Pancreas (tissue), 10 donors: ENCODE data around the gene RIMBP2. TPM values are rescaled to one million over a fixed set of nuclear protein-coding genes. Genes with fewer than 3 reads are reported as not detected.

Experiments
- ATAC-seq, 4 donors: fragments of 200-7000 bp; cut with Tn5 transposase; one replicate each; pipeline versions ENCODE4 v1.8.0 to v1.9.1; 2020; ENCODE audit warnings: mild to moderate bottlenecking in 4 of 4, moderate library complexity in 4 of 4
- DNase-seq, 6 donors: peaks; one replicate each; pipeline ENCODE4 v3.0.0-alpha.2; 2020
- FAIRE-seq: peaks from 2 replicates; lab custom pipeline; 2012; peaks lifted over from hg19 to GRCh38; lab: Jason Lieb, UNC
- H3K27ac ChIP-seq, 4 donors: fragments of 200-600 bp; sonication (generic); 1 replicate in 3 of 4; 2 replicates in 1 of 4; pipeline versions ENCODE4 v1.5.0 to v1.8.0; 2020
- H3K27me3 ChIP-seq, 4 donors: fragments of 200-600 bp; one replicate each; pipeline ENCODE4 v1.8.0; 2021
- H3K36me3 ChIP-seq, 3 donors: fragments of 200-600 bp; sonication (generic) in 1 of 3; one replicate each; pipeline versions ENCODE4 v1.5.0 to v1.8.0; 2020 to 2021
- H3K4me1 ChIP-seq, 3 donors: fragments of 200-600 bp; one replicate each; pipeline ENCODE4 v1.8.0; 2021
- H3K4me3 ChIP-seq, 4 donors: fragments of 200-600 bp; sonication (generic) in 2 of 4; one replicate each; pipeline versions ENCODE4 v1.5.0 to v1.8.0; 2020 to 2021
- H3K9me3 ChIP-seq, 4 donors: fragments of 200-600 bp; one replicate each; pipeline ENCODE4 v1.8.0; 2021
- WGBS, 2 donors: extraction: QIAGEN DNeasy Blood & Tissue Kit; methylation state at CpG; one replicate each; pipeline ENCODE4 v1.1.7; 2013; 5-methylcytosine and 5-hydroxymethylcytosine counted together
- intact Hi-C, 3 donors: fragments of 100-400 bp; cut with DNase I; formaldehyde crosslinking; loops; one replicate each; pipeline versions ENCODE4 v1.11.1 to v1.14.2; 2022
- polyA plus RNA-seq, 2 donors: library from polyadenylated mRNA; stranded (reverse); fragments of 200-250 nt; gene quantifications; one replicate each; pipeline ENCODE4 v1.2.3, GENCODE V29; 2013
- total RNA-seq, 6 donors: library from RNA; stranded (reverse); fragmentation: NEBNext Ultra II Directional in 4 of 6; extraction: Animal tissue kit (Norgen Biotek cat#: 25700) in 4 of 6; gene quantifications; one replicate each; pipeline versions ENCODE4 v1.2.1 to v1.2.4, GENCODE V29; 2021 to 2023
- TF ChIP-seq, protein P1 (sequence below), 4 donors: fragments of 200-600 bp; sonication (generic) in 3 of 4; IDR thresholded peaks; one replicate each; pipeline versions ENCODE4 v1.5.0 to v1.8.0; 2021; ENCODE audit warnings: antibody characterized with exemption in 4 of 4
- donor health status: healthy with polysubstance abuse.
- donor health status: DM: no; HTN: no; CAD: no; lungs with moderate emphysema.
- donor health status: DM: no; HTN: no; CAD: no.
- donor health status: control.
- donor health status: control.
- donor health status: Bipolar disorder and iron deficiency.
- donor health status: DM: yes; HTN: yes; CAD: no.
- donor health status: DM: no; HTN: no; CAD: no.
- donor health status: DM: no; HTN: no; CAD: no.
- donor health status: DM: yes; HTN: yes; CAD: no.

Gene RIMBP2
- total and polyA plus RNA-seq, 8 donors: 1.6 to 14.9 (median 3.9) TPM

DNA sequence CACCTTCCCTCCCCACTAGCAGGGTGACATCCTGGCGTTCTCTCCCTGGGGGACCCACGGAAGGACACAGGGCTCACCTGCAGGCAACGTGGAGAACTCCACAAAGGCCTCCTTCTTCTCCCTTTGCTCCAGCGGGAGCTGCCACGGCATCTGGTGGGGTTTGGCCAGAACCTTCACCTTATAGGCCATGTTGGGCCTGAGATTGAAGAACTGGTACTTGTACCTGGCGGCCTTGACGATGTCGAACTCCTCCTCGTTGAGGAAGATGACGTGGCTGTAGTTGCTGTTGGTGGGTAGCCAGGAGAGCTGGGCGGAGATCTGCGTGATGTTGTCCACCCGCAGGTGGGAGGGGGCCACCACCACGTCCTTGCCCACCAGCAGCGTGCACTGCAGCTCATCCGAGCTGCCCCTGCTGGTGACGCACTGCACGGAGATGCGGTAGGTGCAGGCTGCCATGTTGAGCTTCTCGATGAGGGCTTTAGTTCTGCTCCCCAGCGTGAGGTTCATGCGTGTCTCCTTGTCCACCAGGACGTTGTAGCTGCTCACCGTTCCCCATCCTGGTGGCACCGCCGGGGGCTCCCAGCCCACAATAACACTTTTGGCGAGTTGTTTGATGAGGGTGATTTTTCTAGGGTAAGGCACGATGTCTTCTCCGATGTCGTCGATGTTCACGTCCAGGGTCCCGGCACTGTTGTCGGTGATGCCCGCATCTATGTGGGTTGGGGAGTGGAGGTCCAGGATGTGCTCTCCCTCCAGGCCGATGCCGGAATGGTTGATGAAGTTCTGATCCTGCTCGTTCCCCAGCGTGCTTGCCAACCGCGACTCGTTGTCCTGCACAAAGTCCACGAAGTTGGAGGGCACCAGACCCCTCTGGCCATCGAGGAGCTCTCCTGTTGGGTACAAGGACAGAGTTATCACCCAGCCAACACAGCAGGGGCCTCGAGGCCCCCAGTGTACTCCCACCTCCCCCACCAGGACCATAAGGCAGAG is 274.0 kb downstream of the RIMBP2 start:
- 77 to 85% methylated on average over 45 of the region's 45 CpGs for WGBS, 2 donors
- DNase-seq: peak in 1 of 6 donors; percentile 26
- Histone ChIP-seq H3K4me3 (no peak overlapping the region), H3K27ac (no peak overlapping the region), H3K9me3 (no peaks in the 10 kb centered on the region), H3K27me3 (no peaks in the 10 kb centered on the region), H3K36me3 (no peaks in the 10 kb centered on the region), H3K4me1 (no peaks in the 10 kb centered on the region)
- TF ChIP-seq, protein P1, sequence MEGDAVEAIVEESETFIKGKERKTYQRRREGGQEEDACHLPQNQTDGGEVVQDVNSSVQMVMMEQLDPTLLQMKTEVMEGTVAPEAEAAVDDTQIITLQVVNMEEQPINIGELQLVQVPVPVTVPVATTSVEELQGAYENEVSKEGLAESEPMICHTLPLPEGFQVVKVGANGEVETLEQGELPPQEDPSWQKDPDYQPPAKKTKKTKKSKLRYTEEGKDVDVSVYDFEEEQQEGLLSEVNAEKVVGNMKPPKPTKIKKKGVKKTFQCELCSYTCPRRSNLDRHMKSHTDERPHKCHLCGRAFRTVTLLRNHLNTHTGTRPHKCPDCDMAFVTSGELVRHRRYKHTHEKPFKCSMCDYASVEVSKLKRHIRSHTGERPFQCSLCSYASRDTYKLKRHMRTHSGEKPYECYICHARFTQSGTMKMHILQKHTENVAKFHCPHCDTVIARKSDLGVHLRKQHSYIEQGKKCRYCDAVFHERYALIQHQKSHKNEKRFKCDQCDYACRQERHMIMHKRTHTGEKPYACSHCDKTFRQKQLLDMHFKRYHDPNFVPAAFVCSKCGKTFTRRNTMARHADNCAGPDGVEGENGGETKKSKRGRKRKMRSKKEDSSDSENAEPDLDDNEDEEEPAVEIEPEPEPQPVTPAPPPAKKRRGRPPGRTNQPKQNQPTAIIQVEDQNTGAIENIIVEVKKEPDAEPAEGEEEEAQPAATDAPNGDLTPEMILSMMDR (IDR thresholded peaks at IDR 0.05): no peak
- no peak for FAIRE-seq
- intact Hi-C loops: no loop called here
- no peak for ATAC-seq

DNA sequence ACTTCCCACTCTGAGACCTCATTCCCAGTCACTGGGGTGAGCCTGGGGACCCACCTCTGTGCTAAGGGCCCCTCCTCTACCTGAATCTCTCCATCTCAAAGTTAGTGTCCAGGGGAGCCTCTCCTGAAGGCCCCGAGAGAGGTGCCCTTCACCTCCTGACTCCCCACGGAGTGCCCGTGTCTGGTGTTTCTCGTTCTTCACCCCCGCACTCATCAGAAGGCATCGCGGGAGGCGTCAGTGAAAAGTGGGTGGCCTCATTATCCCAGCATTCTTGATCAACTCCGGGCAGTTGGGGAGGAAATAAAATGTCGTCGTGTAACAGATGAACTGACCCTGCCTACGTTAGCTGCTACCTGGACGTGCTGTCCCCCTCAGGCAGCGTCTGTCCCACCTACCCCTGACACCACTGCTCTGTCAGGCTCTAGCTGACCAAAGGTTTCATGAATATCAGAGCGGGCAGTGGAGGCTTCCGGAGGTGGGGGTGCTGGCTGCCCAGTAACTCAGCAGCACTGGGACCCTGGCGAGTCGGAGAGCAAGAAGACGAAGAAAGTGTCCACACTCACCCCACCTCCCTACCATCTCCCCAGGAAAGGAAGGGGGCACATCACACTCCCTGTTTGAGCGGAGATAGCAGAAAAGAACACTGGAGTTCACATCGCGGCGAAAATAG is 275.6 kb downstream of the RIMBP2 start:
- intact Hi-C loops: no loop called here
- Histone ChIP-seq H3K4me1 (no peaks in the 10 kb centered on the region), H3K27ac (no peak overlapping the region), H3K27me3 (no peaks in the 10 kb centered on the region), H3K9me3 (no peaks in the 10 kb centered on the region), H3K4me3 (no peak overlapping the region), H3K36me3 (no peaks in the 10 kb centered on the region)
- TF ChIP-seq, protein P1 (IDR thresholded peaks at IDR 0.05): no peak
- ATAC-seq (no peak), FAIRE-seq (no peak), DNase-seq (peak in 1 of 6 donors; percentile 21)
- WGBS, 2 donors: 81 to 85% methylated on average over 23 of the region's 23 CpGs

DNA sequence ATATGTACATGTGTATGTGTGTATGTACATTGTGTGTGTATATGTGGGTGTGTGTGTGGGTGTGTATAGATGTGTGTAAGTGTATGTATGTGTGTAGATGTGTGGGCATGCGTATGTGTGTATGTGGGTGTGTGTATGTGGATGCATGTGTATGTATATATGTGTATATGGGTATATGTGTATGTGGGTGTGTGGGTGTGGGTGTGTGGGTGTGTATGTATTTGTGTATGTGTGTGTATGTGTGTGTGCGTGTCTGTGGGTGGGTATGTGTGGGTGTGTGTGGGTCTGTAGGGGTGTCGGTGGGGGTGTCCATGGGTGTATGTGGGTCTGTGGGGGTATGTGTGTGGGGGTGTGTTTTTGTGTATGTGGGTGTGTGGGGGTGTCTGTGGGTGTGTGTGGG is 276.8 kb downstream of the RIMBP2 start:
- Histone ChIP-seq H3K27ac (no peak overlapping the region), H3K27me3 (no peaks in the 10 kb centered on the region), H3K9me3 (no peaks in the 10 kb centered on the region), H3K36me3 (no peaks in the 10 kb centered on the region), H3K4me1 (no peaks in the 10 kb centered on the region), H3K4me3 (no peak overlapping the region)
- intact Hi-C loops: no loop called here
- DNase-seq (no peak), ATAC-seq (no peak), FAIRE-seq (no peak)
- 76 to 85% methylated on average over 3 of the region's 3 CpGs for WGBS, 2 donors
- TF ChIP-seq, protein P1 (IDR thresholded peaks at IDR 0.05): no peak

DNA sequence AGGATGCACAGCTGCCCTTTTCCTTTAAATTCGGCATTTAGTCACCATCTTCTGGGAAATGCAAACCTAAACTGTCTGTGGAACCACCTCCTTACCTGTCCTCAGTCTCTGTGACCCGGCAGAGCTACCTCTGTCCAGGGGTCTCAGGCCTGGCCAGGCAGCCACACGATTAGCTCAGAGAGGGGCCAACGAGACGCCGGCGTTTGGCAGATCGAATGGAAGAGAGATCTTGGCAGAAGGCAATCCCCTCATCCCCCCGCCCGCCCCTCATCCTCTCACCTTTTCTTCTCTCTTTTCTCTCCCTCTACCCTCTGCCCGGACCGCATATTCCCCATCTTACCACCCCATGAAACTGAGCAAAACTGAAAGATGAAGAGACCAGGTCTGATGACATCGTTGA is 277.4 kb downstream of the RIMBP2 start:
- no peak for ATAC-seq
- WGBS, 2 donors: 84 to 92% methylated on average over 13 of the region's 13 CpGs
- FAIRE-seq: no peak

More for the DNA sequence above, 277.4 kb downstream of the RIMBP2 start:
- TF ChIP-seq, protein P1 (IDR thresholded peaks at IDR 0.05): no peak
- intact Hi-C loops: no loop called here
- no peak overlapping the region for H3K4me3 ChIP-seq
- no peaks in the 10 kb centered on the region for H3K9me3 ChIP-seq
- H3K36me3 ChIP-seq: no peaks in the 10 kb centered on the region
- no peaks in the 10 kb centered on the region for H3K4me1 ChIP-seq
- DNase-seq: peak in 1 of 6 donors; percentile 32
- no peak overlapping the region for H3K27ac ChIP-seq
- H3K27me3 ChIP-seq: no peaks in the 10 kb centered on the region
